GM12801 (cell line): ENCODE measurements around the gene CRYGD.

Experiments
- CTCF ChIP-seq: IDR thresholded peaks from one replicate; pipeline ENCODE4 v1.5.1; 2011; ENCODE audit warnings: control low read depth; ENCODE audit not compliant: insufficient read length; ENCODE audit errors: extremely low read depth

Gene CRYGD

GRCh38 chr2:208101716-208102631 lies 22.4 kb downstream of the CRYGD start:
- TF ChIP-seq CTCF: no peak

- no peak for TF ChIP-seq CTCF
Measured at GRCh38 chr2:208099682-208100470, 24.4 kb downstream of the CRYGD start.

GRCh38 chr2:208098267-208098666 lies 26.1 kb downstream of the CRYGD start:
- TF ChIP-seq CTCF: no peak

- TF ChIP-seq CTCF: no peak
Measured at GRCh38 chr2:208097801-208098200, 26.5 kb downstream of the CRYGD start.

GRCh38 chr2:208097313-208097712 lies 27.0 kb downstream of the CRYGD start:
- no peak for TF ChIP-seq CTCF

GRCh38 chr2:208096080-208096479 lies 28.2 kb downstream of the CRYGD start:
- no peak for TF ChIP-seq CTCF

GRCh38 chr2:208093128-208093527 lies 31.2 kb downstream of the CRYGD start:
- no peak for TF ChIP-seq CTCF
